BJ (cell line): Measurements from ENCODE around the gene ADCY9. TPM values are rescaled to one million over a fixed set of nuclear protein-coding genes. Genes with fewer than 3 reads are reported as not detected.

Experiments used
- CTCF ChIA-PET: fragments of 350-600 bp; formaldehyde crosslinking; extraction: SDS; loops from one replicate; lab custom pipeline; 2021; ENCODE audit warnings: antibody characterized with exemption, inconsistent platforms; lab: Yijun Ruan, JAX
- POLR2A ChIA-PET: fragments of 300-600 bp; sonication (Branson Sonifier 250); formaldehyde crosslinking; extraction: SDS; loops from one replicate; lab custom pipeline; 2021; ENCODE audit warnings: antibody characterized with exemption; lab: Charles Lee
- DNase-seq: peaks from one replicate; pipeline ENCODE4 v3.0.0-alpha.2; 2011; ENCODE audit warnings: low read depth
- H3K27me3 ChIP-seq: 2 replicates; pipeline ENCODE4 v1.6.0; 2011; ENCODE audit warnings: low read length; ENCODE audit not compliant: control insufficient read depth, insufficient read depth
- H3K36me3 ChIP-seq: 2 replicates; pipeline ENCODE4 v1.5.1; 2011; ENCODE audit warnings: low read length; ENCODE audit not compliant: control insufficient read depth, insufficient read depth
- H3K4me3 ChIP-seq: 2 replicates; pipeline ENCODE4 v1.5.1; 2011; ENCODE audit warnings: low read depth, mild to moderate bottlenecking, control low read depth, low read length
- CTCF ChIP-seq: IDR thresholded peaks from 2 replicates; pipeline ENCODE4 v1.5.1; 2011; ENCODE audit warnings: low read depth, mild to moderate bottlenecking, control low read depth, inconsistent platforms, low read length, moderate library complexity; ENCODE audit not compliant: insufficient read depth
- polyA plus RNA-seq: library from polyadenylated mRNA; depleted of rRNA; stranded (reverse); fragments of >200 nt; gene quantifications from 2 replicates; pipeline ENCODE4 v1.2.3, GENCODE V29; 2011

ADCY9 gene
- polyA plus RNA-seq, 1 experiment: 28.2 TPM

GRCh38 chr16:4034963-4035362 is 81.3 kb downstream of the ADCY9 start:
- no peak overlapping the region for H3K4me3 ChIP-seq
- H3K36me3 ChIP-seq: peaks cover 4% of the 10 kb centered on the region
- no peak for TF ChIP-seq CTCF
- CTCF ChIA-PET: no interaction called here
- DNase-seq: no peak
- H3K27me3 ChIP-seq: no peaks in the 10 kb centered on the region
- POLR2A ChIA-PET: no interaction called here

- TF ChIP-seq CTCF: no peak
- H3K27me3 ChIP-seq: no peaks in the 10 kb centered on the region
- ChIA-PET CTCF (no interaction called here), POLR2A (no interaction called here)
- H3K36me3 ChIP-seq: peaks cover 4% of the 10 kb centered on the region
- DNase-seq: no peak
- no peak overlapping the region for H3K4me3 ChIP-seq
These were observed 82.3 kb downstream of the ADCY9 start for GRCh38 chr16:4033951-4034350.

- Histone ChIP-seq H3K27me3 (no peaks in the 10 kb centered on the region), H3K36me3 (peaks cover 2% of the 10 kb centered on the region; the same call in 1 of the 2 replicates), H3K4me3 (no peak overlapping the region)
- no peak for TF ChIP-seq CTCF
- no peak for DNase-seq
- ChIA-PET CTCF (no interaction called here), POLR2A (no interaction called here)
These were observed 83.5 kb downstream of the ADCY9 start for GRCh38 chr16:4032768-4033167.

GRCh38 chr16:4028144-4028543 is 88.1 kb downstream of the ADCY9 start:
- Histone ChIP-seq H3K27me3 (no peaks in the 10 kb centered on the region), H3K4me3 (no peak overlapping the region), H3K36me3 (peaks cover 2% of the 10 kb centered on the region; the same call in 1 of the 2 replicates)
- TF ChIP-seq CTCF: no peak
- DNase-seq: no peak
- ChIA-PET CTCF (no interaction called here), POLR2A (no interaction called here)

GRCh38 chr16:4026854-4027253 is 89.4 kb downstream of the ADCY9 start:
- H3K36me3 ChIP-seq: peaks cover 2% of the 10 kb centered on the region; the same call in 1 of the 2 replicates
- DNase-seq: no peak
- ChIA-PET POLR2A (no interaction called here), CTCF (no interaction called here)
- no peaks in the 10 kb centered on the region for H3K27me3 ChIP-seq
- no peak for TF ChIP-seq CTCF
- H3K4me3 ChIP-seq: no peak overlapping the region
